Body of pancreas (tissue), 4 donors: ENCODE data around the gene ALPK1.

Experiments
- CTCF ChIP-seq, 7 experiments: fragments of 450-650 bp in 4 of 7; fragments of 200-600 bp in 3 of 7; sonication (generic) in 3 of 7; IDR thresholded peaks; one replicate each; pipeline ENCODE4 v1.5.1; 2016 to 2019; ENCODE audit warnings: antibody characterized with exemption in 7 of 7
- POLR2A ChIP-seq, 3 donors: fragments of 450-650 bp; IDR thresholded peaks; one replicate each; pipeline ENCODE4 v1.6.1; 2016; ENCODE audit warnings: antibody characterized with exemption in 3 of 3, mild to moderate bottlenecking in 2 of 3

GRCh38 chr4:112270051-112270450 is 27.1 kb upstream of the ALPK1 start:
- TF ChIP-seq CTCF (IDR thresholded peaks at IDR 0.05), result no peak
- no peak for TF ChIP-seq POLR2A (IDR thresholded peaks at IDR 0.05)
